ENCODE measurements around the gene LRMDA. TPM values are rescaled to one million over a fixed set of nuclear protein-coding genes. Genes with fewer than 3 reads are reported as not detected.

The LRMDA gene
- total RNA-seq, 2 experiments from 2014 or later = not detected

GRCh38 chr10:76071653-76072365 is 640.4 kb downstream of the LRMDA start:
- ChIA-PET POLR2A (no interaction called here), CTCF (no interaction called here)
- Histone ChIP-seq H3K36me3 (ENCODE audit: insufficient read depth, low read length) (no peaks in the 10 kb centered on the region), H3K27me3 (ENCODE audit: control insufficient read depth in 1 of 2, insufficient read depth in 2 of 2, low read length in 2 of 2) (no peaks in the 10 kb centered on the region), H3K4me1 (ENCODE audit: insufficient read depth, low read length) (no peaks in the 10 kb centered on the region), H3K27ac (ENCODE audit: low read depth in 1 of 2, low read length in 2 of 2) (no peak overlapping the region), H3K4me3 (ENCODE audit: low read length) (no peak overlapping the region), H3K9me3 (ENCODE audit: control insufficient read depth in 1 of 2, insufficient read depth in 1 of 2, low read length in 2 of 2) (no peaks in the 10 kb centered on the region)
- DNase-seq = no peak
- no peak for ATAC-seq (ENCODE audit: poor library complexity)
- Mint-ChIP-seq H3K36me3 (ENCODE audit: low read depth) (no peaks in the 10 kb centered on the region), H3K9me3 (no peaks in the 10 kb centered on the region), H3K27ac (no peak overlapping the region), H3K4me1 (ENCODE audit: low read depth) (no peaks in the 10 kb centered on the region), H3K27me3 (no peaks in the 10 kb centered on the region), H3K4me3 (no peak overlapping the region)
- intact Hi-C loops (cut with DNase I, micrococcal nuclease) = no loop called here
- no peak for TF ChIP-seq CTCF (IDR thresholded peaks at IDR 0.05)

GRCh38 chr10:76072384-76072783 is 641.0 kb downstream of the LRMDA start:
- ATAC-seq (ENCODE audit: poor library complexity) = no peak
- ChIA-PET CTCF (no interaction called here), POLR2A (interaction anchor here (0.7 kb wide), 1 partner anchor 387 kb away, joined by 3 read pairs; no protein-coding TSS in a partner anchor)
- H3K27me3 ChIP-seq (ENCODE audit: control insufficient read depth in 1 of 2, insufficient read depth in 2 of 2, low read length in 2 of 2) = no peaks in the 10 kb centered on the region
- H3K9me3 ChIP-seq (ENCODE audit: control insufficient read depth in 1 of 2, insufficient read depth in 1 of 2, low read length in 2 of 2) = no peaks in the 10 kb centered on the region
- no peaks in the 10 kb centered on the region for H3K9me3 Mint-ChIP-seq
- no peak for TF ChIP-seq CTCF (IDR thresholded peaks at IDR 0.05)
- no peaks in the 10 kb centered on the region for H3K36me3 ChIP-seq (ENCODE audit: insufficient read depth, low read length)
- H3K27me3 Mint-ChIP-seq = no peaks in the 10 kb centered on the region
- no peak for DNase-seq
- no peak overlapping the region for H3K27ac Mint-ChIP-seq
- intact Hi-C loops (cut with DNase I, micrococcal nuclease) = no loop called here
- H3K36me3 Mint-ChIP-seq (ENCODE audit: low read depth) = no peaks in the 10 kb centered on the region
- H3K4me3 ChIP-seq (ENCODE audit: low read length) = no peak overlapping the region
- no peaks in the 10 kb centered on the region for H3K4me1 Mint-ChIP-seq (ENCODE audit: low read depth)
- H3K4me1 ChIP-seq (ENCODE audit: insufficient read depth, low read length) = no peaks in the 10 kb centered on the region
- H3K4me3 Mint-ChIP-seq = no peak overlapping the region
- no peak overlapping the region for H3K27ac ChIP-seq (ENCODE audit: low read depth in 1 of 2, low read length in 2 of 2)

- no peaks in the 10 kb centered on the region for H3K27me3 Mint-ChIP-seq
- Histone ChIP-seq H3K27me3 (ENCODE audit: control insufficient read depth in 1 of 2, insufficient read depth in 2 of 2, low read length in 2 of 2) (no peaks in the 10 kb centered on the region), H3K27ac (ENCODE audit: low read depth in 1 of 2, low read length in 2 of 2) (no peak overlapping the region), H3K36me3 (ENCODE audit: insufficient read depth, low read length) (no peaks in the 10 kb centered on the region), H3K4me3 (ENCODE audit: low read length) (no peak overlapping the region), H3K9me3 (ENCODE audit: control insufficient read depth in 1 of 2, insufficient read depth in 1 of 2, low read length in 2 of 2) (no peaks in the 10 kb centered on the region), H3K4me1 (ENCODE audit: insufficient read depth, low read length) (no peaks in the 10 kb centered on the region)
- ChIA-PET CTCF (no interaction called here), POLR2A (no interaction called here)
- H3K36me3 Mint-ChIP-seq (ENCODE audit: low read depth) = no peaks in the 10 kb centered on the region
- no peak overlapping the region for H3K4me3 Mint-ChIP-seq
- no peak for TF ChIP-seq CTCF (IDR thresholded peaks at IDR 0.05)
- intact Hi-C loops (cut with DNase I, micrococcal nuclease) = no loop called here
- H3K9me3 Mint-ChIP-seq = no peaks in the 10 kb centered on the region
- H3K27ac Mint-ChIP-seq = no peak overlapping the region
- no peak for ATAC-seq (ENCODE audit: poor library complexity)
- DNase-seq = no peak
- no peaks in the 10 kb centered on the region for H3K4me1 Mint-ChIP-seq (ENCODE audit: low read depth)
These were observed 642.1 kb downstream of the LRMDA start for GRCh38 chr10:76073524-76073923.
